Measurements from ENCODE around the gene PLA2G2F. TPM values are rescaled to one million over a fixed set of nuclear protein-coding genes. Genes with fewer than 3 reads are reported as not detected.

Gene PLA2G2F
- total and polyA plus RNA-seq, 5 donors = not detected

- no peaks in the 10 kb centered on the region for H3K27me3 ChIP-seq (ENCODE audit: control insufficient read depth, insufficient read depth)
- intact Hi-C loops (cut with DNase I) = no loop called here
- ATAC-seq = no peak
- H3K4me3 ChIP-seq (ENCODE audit: low read length) = no peak overlapping the region
- 84% methylated on average over 3 of the region's 3 CpGs for WGBS
- H3K4me1 ChIP-seq (ENCODE audit: control insufficient read depth, insufficient read depth, low read length) = no peaks in the 10 kb centered on the region
- H3K9me3 ChIP-seq (ENCODE audit: control insufficient read depth, low read length) = no peaks in the 10 kb centered on the region
- H3K27ac ChIP-seq (ENCODE audit: low read length) = no peak overlapping the region
- DNase-seq = no peak
Observed at GRCh38 chr1:20134995-20135394, 4.1 kb upstream of the PLA2G2F start.

GRCh38 chr1:20136249-20136648 is 2.9 kb upstream of the PLA2G2F start:
- intact Hi-C loops (cut with DNase I) = no loop called here
- H3K4me1 ChIP-seq (ENCODE audit: control insufficient read depth, insufficient read depth, low read length) = no peaks in the 10 kb centered on the region
- H3K27me3 ChIP-seq (ENCODE audit: control insufficient read depth, insufficient read depth) = no peaks in the 10 kb centered on the region
- ATAC-seq (no peak), DNase-seq (no peak)
- no peaks in the 10 kb centered on the region for H3K9me3 ChIP-seq (ENCODE audit: control insufficient read depth, low read length)
- WGBS = 92% methylated on average over 3 of the region's 3 CpGs
- H3K27ac ChIP-seq (ENCODE audit: low read length) = no peak overlapping the region
- H3K4me3 ChIP-seq (ENCODE audit: low read length) = no peak overlapping the region

- intact Hi-C loops (cut with DNase I) = no loop called here
- Histone ChIP-seq H3K4me1 (ENCODE audit: control insufficient read depth, insufficient read depth, low read length) (no peaks in the 10 kb centered on the region), H3K4me3 (ENCODE audit: low read length) (no peak overlapping the region), H3K9me3 (ENCODE audit: control insufficient read depth, low read length) (no peaks in the 10 kb centered on the region), H3K27me3 (ENCODE audit: control insufficient read depth, insufficient read depth) (no peaks in the 10 kb centered on the region), H3K27ac (ENCODE audit: low read length) (no peak overlapping the region)
- ATAC-seq (no peak), DNase-seq (no peak)
- WGBS = 90% methylated on average over 4 of the region's 4 CpGs
Observed at GRCh38 chr1:20137055-20137454, 2.1 kb upstream of the PLA2G2F start.

- DNase-seq (no peak), ATAC-seq (no peak)
- Histone ChIP-seq H3K9me3 (ENCODE audit: control insufficient read depth, low read length) (no peaks in the 10 kb centered on the region), H3K4me3 (ENCODE audit: low read length) (no peak overlapping the region), H3K27me3 (ENCODE audit: control insufficient read depth, insufficient read depth) (no peaks in the 10 kb centered on the region), H3K4me1 (ENCODE audit: control insufficient read depth, insufficient read depth, low read length) (no peaks in the 10 kb centered on the region), H3K27ac (ENCODE audit: low read length) (no peak overlapping the region)
- intact Hi-C loops (cut with DNase I) = no loop called here
- WGBS = 73% methylated on average over 1 of the region's 1 CpG
Observed at GRCh38 chr1:20137604-20138003, 1.5 kb upstream of the PLA2G2F start.

GRCh38 chr1:20138346-20138745 is 777 bp upstream of the PLA2G2F start:
- H3K27ac ChIP-seq (ENCODE audit: low read length) = no peak overlapping the region
- WGBS = 91% methylated on average over 6 of the region's 6 CpGs
- no peak overlapping the region for H3K4me3 ChIP-seq (ENCODE audit: low read length)
- H3K4me1 ChIP-seq (ENCODE audit: control insufficient read depth, insufficient read depth, low read length) = no peaks in the 10 kb centered on the region
- intact Hi-C loops (cut with DNase I) = no loop called here
- no peak for DNase-seq
- H3K9me3 ChIP-seq (ENCODE audit: control insufficient read depth, low read length) = no peaks in the 10 kb centered on the region
- ATAC-seq = no peak
- H3K27me3 ChIP-seq (ENCODE audit: control insufficient read depth, insufficient read depth) = no peaks in the 10 kb centered on the region

- no peak overlapping the region for H3K27ac ChIP-seq (ENCODE audit: low read length)
- H3K4me1 ChIP-seq (ENCODE audit: control insufficient read depth, insufficient read depth, low read length) = no peaks in the 10 kb centered on the region
- H3K4me3 ChIP-seq (ENCODE audit: low read length) = no peak overlapping the region
- no peaks in the 10 kb centered on the region for H3K9me3 ChIP-seq (ENCODE audit: control insufficient read depth, low read length)
- H3K27me3 ChIP-seq (ENCODE audit: control insufficient read depth, insufficient read depth) = no peaks in the 10 kb centered on the region
- intact Hi-C loops (cut with DNase I) = no loop called here
- WGBS = 81% methylated on average over 13 of the region's 13 CpGs
- ATAC-seq (no peak), DNase-seq (no peak)
Observed at GRCh38 chr1:20139776-20140612, 871 bp downstream of the PLA2G2F start.

- 75% methylated on average over 9 of the region's 9 CpGs for WGBS
- intact Hi-C loops (cut with DNase I) = no loop called here
Observed at GRCh38 chr1:20141001-20141400, 1.9 kb downstream of the PLA2G2F start.

GRCh38 chr1:20141466-20141865 is 2.3 kb downstream of the PLA2G2F start:
- H3K27me3 ChIP-seq (ENCODE audit: control insufficient read depth, insufficient read depth) = no peaks in the 10 kb centered on the region
- DNase-seq (no peak), ATAC-seq (no peak)
- WGBS = 93% methylated on average over 7 of the region's 7 CpGs
- H3K27ac ChIP-seq (ENCODE audit: low read length) = no peak overlapping the region
- intact Hi-C loops (cut with DNase I) = no loop called here
- no peaks in the 10 kb centered on the region for H3K4me1 ChIP-seq (ENCODE audit: control insufficient read depth, insufficient read depth, low read length)
- H3K9me3 ChIP-seq (ENCODE audit: control insufficient read depth, low read length) = no peaks in the 10 kb centered on the region
- H3K4me3 ChIP-seq (ENCODE audit: low read length) = no peak overlapping the region

More at GRCh38 chr1:20141001-20141400, 1.9 kb downstream of the PLA2G2F start:
- Histone ChIP-seq H3K9me3 (ENCODE audit: control insufficient read depth, low read length) (no peaks in the 10 kb centered on the region), H3K27me3 (ENCODE audit: control insufficient read depth, insufficient read depth) (no peaks in the 10 kb centered on the region), H3K4me3 (ENCODE audit: low read length) (no peak overlapping the region), H3K27ac (ENCODE audit: low read length) (no peak overlapping the region), H3K4me1 (ENCODE audit: control insufficient read depth, insufficient read depth, low read length) (no peaks in the 10 kb centered on the region)
- ATAC-seq (no peak), DNase-seq (no peak)

- Histone ChIP-seq H3K9me3 (ENCODE audit: control insufficient read depth, low read length) (no peaks in the 10 kb centered on the region), H3K4me3 (ENCODE audit: low read length) (no peak overlapping the region), H3K4me1 (ENCODE audit: control insufficient read depth, insufficient read depth, low read length) (no peaks in the 10 kb centered on the region), H3K27ac (ENCODE audit: low read length) (no peak overlapping the region), H3K27me3 (ENCODE audit: control insufficient read depth, insufficient read depth) (no peaks in the 10 kb centered on the region)
- no peak for DNase-seq
- intact Hi-C loops (cut with DNase I) = no loop called here
- no peak for ATAC-seq
- 85% methylated on average over 13 of the region's 13 CpGs for WGBS
Observed at GRCh38 chr1:20142001-20142710, 3.0 kb downstream of the PLA2G2F start.

- Histone ChIP-seq H3K4me1 (ENCODE audit: control insufficient read depth, insufficient read depth, low read length) (no peaks in the 10 kb centered on the region), H3K4me3 (ENCODE audit: low read length) (no peak overlapping the region), H3K27ac (ENCODE audit: low read length) (no peak overlapping the region), H3K27me3 (ENCODE audit: control insufficient read depth, insufficient read depth) (no peaks in the 10 kb centered on the region), H3K9me3 (ENCODE audit: control insufficient read depth, low read length) (no peaks in the 10 kb centered on the region)
- DNase-seq (no peak), ATAC-seq (no peak)
- WGBS = 91% methylated on average over 8 of the region's 8 CpGs
- intact Hi-C loops (cut with DNase I) = no loop called here
Observed at GRCh38 chr1:20143318-20143717, 4.2 kb downstream of the PLA2G2F start.

GRCh38 chr1:20143734-20144565 is 4.8 kb downstream of the PLA2G2F start:
- H3K4me3 ChIP-seq (ENCODE audit: low read length) = no peak overlapping the region
- WGBS = 72% methylated on average over 13 of the region's 13 CpGs
- intact Hi-C loops (cut with DNase I) = no loop called here

More at GRCh38 chr1:20143734-20144565, 4.8 kb downstream of the PLA2G2F start:
- Histone ChIP-seq H3K27ac (ENCODE audit: low read length) (no peak overlapping the region), H3K4me1 (ENCODE audit: control insufficient read depth, insufficient read depth, low read length) (no peaks in the 10 kb centered on the region), H3K9me3 (ENCODE audit: control insufficient read depth, low read length) (no peaks in the 10 kb centered on the region), H3K27me3 (ENCODE audit: control insufficient read depth, insufficient read depth) (no peaks in the 10 kb centered on the region)
- DNase-seq = no peak
- no peak for ATAC-seq

Data from right cardiac atrium (tissue), 5 donors.